HepG2 (cell line): ENCODE measurements around the gene ATP11B. TPM values are rescaled to one million over a fixed set of nuclear protein-coding genes. Genes with fewer than 3 reads are reported as not detected.

ENCODE experiments used
- ATAC-seq: fragments of 200-7000 bp; cut with Tn5 transposase; 3 replicates; pipeline ENCODE4 v1.9.1; 2020; ENCODE audit warnings: mild to moderate bottlenecking, moderate library complexity
- BruUV-seq: library from RNA; stranded (reverse); fragments of 400-500 nt; replicated peaks from 2 replicates; lab custom pipeline; 2021; lab: Mats Ljungman, UMichigan
- CTCF ChIA-PET: fragments of 300-600 bp; formaldehyde crosslinking; extraction: SDS; loops from one replicate; lab custom pipeline; 2021; ENCODE audit warnings: low total read pairs, inconsistent platforms, low intra/inter-chr PET ratio; lab: Yijun Ruan, JAX
- POLR2A ChIA-PET: fragments of 350-600 bp; sonication (Branson Sonifier 250); formaldehyde crosslinking; loops from one replicate; lab custom pipeline; 2020; ENCODE audit warnings: antibody characterized with exemption, inconsistent platforms; lab: Yijun Ruan, JAX
- DNase-seq: peaks from one replicate; pipeline ENCODE4 v3.0.0-alpha.2; 2015; ENCODE audit warnings: low spot score
- FAIRE-seq: peaks from 3 replicates; lab custom pipeline; 2011; peaks lifted over from hg19 to GRCh38; lab: Jason Lieb, UNC
- H2AFZ ChIP-seq: one replicate; pipeline ENCODE4 v1.6.1; 2011; ENCODE audit warnings: low read length, inconsistent platforms
- H3K27ac ChIP-seq: fragments of 300-600 bp; 3 replicates; pipeline ENCODE4 v1.8.0; 2011; ENCODE audit warnings: mixed run types, mild to moderate bottlenecking, mixed read lengths, low read length, inconsistent platforms; ENCODE audit not compliant: insufficient read depth; ENCODE audit errors: extremely low read length
- H3K27me3 ChIP-seq, 2 experiments: fragments of 200-600 bp in 1 of 2; 2 replicates in 1 of 2; 3 replicates in 1 of 2; pipeline versions ENCODE4 v1.6.0 to v1.8.0; 2011; ENCODE audit warnings: low read length in 2 of 2, mild to moderate bottlenecking in 2 of 2, moderate library complexity in 2 of 2, inconsistent platforms in 1 of 2; ENCODE audit not compliant: insufficient read depth in 2 of 2, control insufficient read depth in 1 of 2
- H3K36me3 ChIP-seq, 2 experiments: fragments of 200-600 bp in 1 of 2; replicated peaks in 1 of 2; 2 replicates in 1 of 2; 3 replicates in 1 of 2; pipeline versions ENCODE4 v1.5.1 to v1.8.0; 2011; ENCODE audit warnings: low read length in 2 of 2, inconsistent platforms in 1 of 2; ENCODE audit not compliant: insufficient read depth in 2 of 2, control insufficient read depth in 1 of 2
- H3K4me1 ChIP-seq: 2 replicates; pipeline ENCODE4 v1.5.1; 2012; ENCODE audit warnings: low read length, inconsistent platforms; ENCODE audit not compliant: insufficient read depth
- H3K4me2 ChIP-seq: 2 replicates; pipeline ENCODE4 v1.6.0; 2011; ENCODE audit warnings: low read depth, low read length, inconsistent platforms
- H3K4me3 ChIP-seq, 3 experiments: fragments of 200-600 bp in 1 of 3; sonication (generic), shearing (Covaris generic) in 1 of 3; replicated peaks in 1 of 3; 2 replicates each; pipeline ENCODE4 v1.5.1; 2011 to 2016; ENCODE audit warnings: low read length in 3 of 3, inconsistent platforms in 2 of 3, low read depth in 2 of 3, mild to moderate bottlenecking in 2 of 3, control low read depth in 1 of 3, mixed read lengths in 1 of 3; ENCODE audit not compliant: insufficient read depth in 1 of 3
- H3K79me2 ChIP-seq: one replicate; pipeline ENCODE4 v1.6.1; 2011; ENCODE audit warnings: low read length, inconsistent platforms; ENCODE audit not compliant: insufficient read depth
- H3K9ac ChIP-seq: 2 replicates; pipeline ENCODE4 v1.6.0; 2011; ENCODE audit warnings: mild to moderate bottlenecking, low read depth, low read length, inconsistent platforms; ENCODE audit not compliant: insufficient read depth
- H3K9me3 ChIP-seq: 2 replicates; pipeline ENCODE4 v1.5.1; 2012; ENCODE audit warnings: mild to moderate bottlenecking, low read length
- H4K20me1 ChIP-seq: 2 replicates; pipeline ENCODE4 v1.6.0; 2011; ENCODE audit warnings: inconsistent platforms, mild to moderate bottlenecking, low read length, moderate library complexity; ENCODE audit not compliant: insufficient read depth
- ERF ChIP-seq: IDR thresholded peaks from 2 replicates; pipeline ENCODE4 v1.6.1; 2018; ENCODE audit warnings: missing biosample characterization, missing genetic modification reagents
- HBP1 ChIP-seq: IDR thresholded peaks from 2 replicates; pipeline ENCODE4 v1.6.1; 2016; ENCODE audit warnings: low read depth, control low read depth
- JUNB ChIP-seq: sonication (generic); formaldehyde crosslinking; IDR thresholded peaks from 2 replicates; pipeline ENCODE4 v1.8.0; 2022; ENCODE audit warnings: missing genetic modification reagents, mild to moderate bottlenecking, borderline replicate concordance
- PRDM10 ChIP-seq: sonication (generic); formaldehyde crosslinking; IDR thresholded peaks from 2 replicates; pipeline ENCODE4 v1.4.0; 2020; ENCODE audit warnings: low read depth, missing genetic modification reagents
- RAD21 ChIP-seq: fragments of 450-650 bp; formaldehyde crosslinking; IDR thresholded peaks from 2 replicates; pipeline ENCODE4 v1.5.0; 2020; ENCODE audit warnings: mild to moderate bottlenecking
- SALL2 ChIP-seq: sonication (generic); formaldehyde crosslinking; IDR thresholded peaks from 2 replicates; pipeline ENCODE4 v1.8.1; 2023; ENCODE audit warnings: mild to moderate bottlenecking, missing genetic modification reagents, inconsistent platforms
- SOX6 ChIP-seq, 2 experiments: fragments of 450-650 bp in 1 of 2; sonication (generic) in 1 of 2; formaldehyde crosslinking in 1 of 2; IDR thresholded peaks; 2 replicates each; pipeline versions ENCODE4 v1.4.0 to v1.6.1; 2017 to 2020; ENCODE audit warnings: antibody characterized with exemption in 1 of 2, mild to moderate bottlenecking in 1 of 2, missing genetic modification reagents in 1 of 2
- TBL1XR1 ChIP-seq: fragments of 150-350 bp; IDR thresholded peaks from 2 replicates; pipeline ENCODE4 v1.6.1; 2014; ENCODE audit warnings: borderline replicate concordance, low read length; ENCODE audit not compliant: partially characterized antibody
- WIZ ChIP-seq: sonication (generic); formaldehyde crosslinking; IDR thresholded peaks from 2 replicates; pipeline ENCODE4 v1.5.1; 2020; ENCODE audit warnings: mild to moderate bottlenecking, missing genetic modification reagents
- ZBTB49 ChIP-seq: sonication (generic); formaldehyde crosslinking; IDR thresholded peaks from 2 replicates; pipeline ENCODE4 v1.4.0; 2020; ENCODE audit warnings: missing genetic modification reagents, borderline replicate concordance
- ZFP90 ChIP-seq: sonication (generic); formaldehyde crosslinking; IDR thresholded peaks from 2 replicates; pipeline ENCODE4 v1.8.0; 2022; ENCODE audit warnings: missing genetic modification reagents, mild to moderate bottlenecking, inconsistent platforms, borderline replicate concordance
- ZNF260 ChIP-seq: sonication (generic); formaldehyde crosslinking; IDR thresholded peaks from 2 replicates; pipeline ENCODE4 v1.4.0; 2020; ENCODE audit warnings: missing genetic modification reagents, low read depth, mild to moderate bottlenecking, borderline replicate concordance
- ZNF460 ChIP-seq: sonication (generic); formaldehyde crosslinking; IDR thresholded peaks from 2 replicates; pipeline ENCODE4 v1.5.1; 2020; ENCODE audit warnings: missing genetic modification reagents, mild to moderate bottlenecking, borderline replicate concordance
- ZNF761 ChIP-seq: sonication (generic); formaldehyde crosslinking; conservative IDR thresholded peaks from 2 replicates; pipeline ENCODE4 v1.4.0; 2020; ENCODE audit warnings: mild to moderate bottlenecking, missing genetic modification reagents
- in situ Hi-C: cut with HindIII; loops from 2 replicates; pipeline ENCODE4 v1.10.0; 2017; ENCODE audit warnings: low pct_unique_long_range_greater_than_20kb; ENCODE audit not compliant: extremely low pct_ligation_motif_present
- intact Hi-C: fragments of 100-400 bp; cut with micrococcal nuclease; formaldehyde crosslinking; loops from one replicate; pipeline ENCODE4 v1.10.0; 2022; ENCODE audit not compliant: unreplicated experiment
- polyA plus RNA-seq, 8 experiments: library from polyadenylated mRNA; depleted of rRNA in 3 of 8; stranded (reverse) in 7 of 8; unstranded in 1 of 8; fragments of >200 nt; fragmentation: Illumina TruSeq in 4 of 8; extraction: Trizol in 4 of 8; gene quantifications; 2 replicates each; pipeline versions ENCODE4 v1.2.1 to v1.2.3, GENCODE V29; 2011 to 2016; ENCODE audit warnings: low read depth in 4 of 8, missing spikeins in 1 of 8, mixed read lengths in 1 of 8; ENCODE audit not compliant: insufficient read depth in 1 of 8
- total RNA-seq, 5 experiments: library from RNA; depleted of rRNA; stranded (reverse); fragments of >200 nt; fragmentation: Illumina TruSeq; extraction: Trizol; gene quantifications; 2 replicates each; pipeline ENCODE4 v1.2.3, GENCODE V29; 2016; ENCODE audit warnings: low read depth in 1 of 5
- TF ChIP-seq, protein P1 (sequence below): sonication (generic); formaldehyde crosslinking; IDR thresholded peaks from 2 replicates; pipeline ENCODE4 v1.4.0; 2020; ENCODE audit warnings: missing genetic modification reagents, mild to moderate bottlenecking, borderline replicate concordance

ATP11B gene
- total and polyA plus RNA-seq, 2 of the 13 experiments (the other 11 are each of a cell fraction or from before 2014, with no cell fraction given): 10.1 to 22.9 TPM

- no TSS peak for BruUV-seq
- Histone ChIP-seq H2AFZ (no peak overlapping the region), H3K9ac (no peak overlapping the region), H4K20me1 (no peaks in the 10 kb centered on the region), H3K79me2 (no peaks in the 10 kb centered on the region), H3K4me2 (no peak overlapping the region), H3K27ac (no peak overlapping the region), H3K36me3 (no peaks in the 10 kb centered on the region), H3K9me3 (no peaks in the 10 kb centered on the region), H3K4me1 (no peaks in the 10 kb centered on the region), H3K4me3 (no peak overlapping the region), H3K27me3 (no peaks in the 10 kb centered on the region)
- intact Hi-C loops (no loop called here), in situ Hi-C loops (no loop called here)
- POLR2A ChIA-PET: no interaction called here
- ATAC-seq: no peak
- DNase-seq: no peak
- CTCF ChIA-PET: no interaction called here
- FAIRE-seq: no peak
- no peak for TF ChIP-seq ZNF761 (CRISPR knock-in tag)
- no peak for TF ChIP-seq SALL2
- TF ChIP-seq JUNB (CRISPR knock-in tag): no peak
- TF ChIP-seq TBL1XR1: no peak
- TF ChIP-seq ZNF260 (CRISPR knock-in tag): no peak
- no peak for TF ChIP-seq ZBTB49
- TF ChIP-seq, protein P1, sequence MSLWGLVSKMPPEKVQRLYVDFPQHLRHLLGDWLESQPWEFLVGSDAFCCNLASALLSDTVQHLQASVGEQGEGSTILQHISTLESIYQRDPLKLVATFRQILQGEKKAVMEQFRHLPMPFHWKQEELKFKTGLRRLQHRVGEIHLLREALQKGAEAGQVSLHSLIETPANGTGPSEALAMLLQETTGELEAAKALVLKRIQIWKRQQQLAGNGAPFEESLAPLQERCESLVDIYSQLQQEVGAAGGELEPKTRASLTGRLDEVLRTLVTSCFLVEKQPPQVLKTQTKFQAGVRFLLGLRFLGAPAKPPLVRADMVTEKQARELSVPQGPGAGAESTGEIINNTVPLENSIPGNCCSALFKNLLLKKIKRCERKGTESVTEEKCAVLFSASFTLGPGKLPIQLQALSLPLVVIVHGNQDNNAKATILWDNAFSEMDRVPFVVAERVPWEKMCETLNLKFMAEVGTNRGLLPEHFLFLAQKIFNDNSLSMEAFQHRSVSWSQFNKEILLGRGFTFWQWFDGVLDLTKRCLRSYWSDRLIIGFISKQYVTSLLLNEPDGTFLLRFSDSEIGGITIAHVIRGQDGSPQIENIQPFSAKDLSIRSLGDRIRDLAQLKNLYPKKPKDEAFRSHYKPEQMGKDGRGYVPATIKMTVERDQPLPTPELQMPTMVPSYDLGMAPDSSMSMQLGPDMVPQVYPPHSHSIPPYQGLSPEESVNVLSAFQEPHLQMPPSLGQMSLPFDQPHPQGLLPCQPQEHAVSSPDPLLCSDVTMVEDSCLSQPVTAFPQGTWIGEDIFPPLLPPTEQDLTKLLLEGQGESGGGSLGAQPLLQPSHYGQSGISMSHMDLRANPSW (CRISPR knock-in tag): no peak
- TF ChIP-seq ZNF460 (CRISPR knock-in tag): no peak
- no peak for TF ChIP-seq PRDM10
- TF ChIP-seq HBP1: no peak
- no peak for TF ChIP-seq ZFP90 (CRISPR knock-in tag)
- TF ChIP-seq WIZ (CRISPR knock-in tag): no peak
- TF ChIP-seq RAD21 (CRISPR knock-in tag): no peak
- TF ChIP-seq ERF (CRISPR knock-in tag): no peak
- no peak for TF ChIP-seq SOX6 (IDR thresholded peaks at IDR 0.05)
- no peak for TF ChIP-seq SOX6 (CRISPR knock-in tag; IDR thresholded peaks at IDR 0.05)
These were observed 61.8 kb downstream of the ATP11B start for GRCh38 chr3:182855076-182855475.
